Measurements from ENCODE around the gene FGF22. TPM values are rescaled to one million over a fixed set of nuclear protein-coding genes. Genes with fewer than 3 reads are reported as not detected.

Gene FGF22
- total and polyA plus RNA-seq, 2 of the 4 experiments (the other 2 are of a cell fraction), result 0.14 TPM; not detected in 1

- Histone ChIP-seq H2AK9ac (replicated peaks; ENCODE audit: low read depth, low read length, poor library complexity) (peak overlapping the region; percentile 99), H3K4me2 (ENCODE audit: low read depth, low read length) (peak overlapping the region; percentile 68), H3K9me3 (ENCODE audit: control insufficient read depth, insufficient read depth, low read length) (no peaks in the 10 kb centered on the region), H3K23ac (ENCODE audit: low read depth, low read length) (no peak overlapping the region), H3K27ac (ENCODE audit: insufficient read depth, low read length) (peak overlapping the region; percentile 63), H2AFZ (replicated peaks; ENCODE audit: low read length, poor library complexity) (peak overlapping the region; percentile 69), H2BK15ac (ENCODE audit: low read depth, low read length) (no peak overlapping the region), H4K91ac (ENCODE audit: insufficient read depth, low read depth, low read length) (peak overlapping the region; percentile 47; the same call in 1 of the 2 replicates), H3K79me1 (ENCODE audit: low read depth in 1 of 2, low read length in 2 of 2) (peaks cover 13 to 43% of the 10 kb centered on the region in 2 experiments; a peak in 3 of 4 replicates), H2BK20ac (ENCODE audit: low read depth, low read length) (no peak overlapping the region), H2AK5ac (ENCODE audit: low read depth, low read length) (peak overlapping the region; percentile 94; the same call in 1 of the 2 replicates), H3K9me1 (ENCODE audit: insufficient read depth, low read length) (peaks cover 12% of the 10 kb centered on the region), H3K4me3 (ENCODE audit: insufficient read depth, low read depth, low read length) (peak overlapping the region; percentile 81; the same call in 1 of the 2 replicates), H4K20me1 (ENCODE audit: insufficient read depth, low read length) (peaks cover 18% of the 10 kb centered on the region), H3K18ac (ENCODE audit: low read depth, low read length) (no peak overlapping the region), H4K5ac (ENCODE audit: low read depth, low read length) (no peak overlapping the region), H3K9ac (ENCODE audit: low read depth, low read length) (peak overlapping the region; percentile 90; the same call in 1 of the 2 replicates), H3K4me1 (ENCODE audit: control insufficient read depth, insufficient read depth, low read length) (peaks cover 19% of the 10 kb centered on the region), H3K56ac (ENCODE audit: extremely low read depth, insufficient read depth, low read length) (no peak overlapping the region), H2BK5ac (ENCODE audit: low read depth, low read length, poor library complexity, severe bottlenecking) (peak overlapping the region; percentile 89), H3K4ac (ENCODE audit: low read depth, low read length) (peak overlapping the region; percentile 90), H3K14ac (replicated peaks; ENCODE audit: low read depth, low read length) (peak overlapping the region; percentile 78; the same call in 1 of the 2 replicates), H2BK120ac (ENCODE audit: low read depth, low read length) (peak overlapping the region; percentile 57; the same call in 1 of the 2 replicates), H3K27me3 (ENCODE audit: control insufficient read depth, insufficient read depth, low read length) (no peaks in the 10 kb centered on the region), H3K36me3 (ENCODE audit: control insufficient read depth, insufficient read depth, low read length) (no peaks in the 10 kb centered on the region; the same call in 1 of the 2 replicates), H4K8ac (ENCODE audit: low read depth in 2 of 2, low read length in 2 of 2) (peak overlapping the region; percentile 84 to 98; a peak in 2 of 4 replicates)
- CTCF ChIA-PET, result no interaction called here
- POLR2A ChIA-PET (ENCODE audit: unreplicated experiment), result interaction anchor here (0.7 kb wide), 2 partner anchors 76 to 280 kb away, joined by 3 read pairs; no protein-coding TSS in a partner anchor
- WGBS, 2 experiments (ENCODE audit: extremely low coverage in 2 of 2, insufficient read length in 1 of 2), result 0% methylated on average over 1 of the region's 15 CpGs; no CpG with 5 or more reads in 1 of the 2 experiments
- peak; percentile 15 for TF ChIP-seq RCOR1 (IDR thresholded peaks at IDR 0.05; ENCODE audit: insufficient replicate concordance, low read length)
- no peak for TF ChIP-seq MAFK (IDR thresholded peaks at IDR 0.05; ENCODE audit: low read depth, low read length)
- TF ChIP-seq NFE2L2 (IDR thresholded peaks at IDR 0.05; ENCODE audit: low read depth, low read length), result no peak
- no peak for TF ChIP-seq POLR2A (IDR thresholded peaks at IDR 0.05; ENCODE audit: low read depth, low read length)
- peak; percentile 35; the same call in 1 of the 2 replicates for TF ChIP-seq USF2 (IDR thresholded peaks at IDR 0.05; ENCODE audit: low read depth, low read length)
- TF ChIP-seq FOS (IDR thresholded peaks at IDR 0.05; ENCODE audit: low read depth, low read length), result peak; percentile 89
- TF ChIP-seq MXI1 (IDR thresholded peaks at IDR 0.05; ENCODE audit: borderline replicate concordance, low read depth, low read length), result peak; percentile 42; the same call in 1 of the 2 replicates
- 0 out of 2 replicates have a peak, but pooled peaks have one; percentile 15 for TF ChIP-seq CEBPB (IDR thresholded peaks at IDR 0.05; ENCODE audit: low read depth, low read length)
- TF ChIP-seq MAZ (IDR thresholded peaks at IDR 0.05; ENCODE audit: borderline replicate concordance, low read depth, low read length), result peak; percentile 98
- TF ChIP-seq BHLHE40 (IDR thresholded peaks at IDR 0.05; ENCODE audit: low read depth, low read length), result peak; percentile 69
- no TSS peak for BruUV-seq (replicated peaks)
- intact Hi-C loops (cut with micrococcal nuclease) (no loop called here), in situ Hi-C loops (cut with MboI; ENCODE audit: low sequenced_read_pairs) (no loop called here), dilution Hi-C loops (cut with HindIII; ENCODE audit: low sequenced_read_pairs, unreplicated experiment) (no loop called here)
- peak; percentile 3 for ATAC-seq (ENCODE audit: low read depth)
- peak; percentile 79 for DNase-seq
These were observed 37.5 kb downstream of the FGF22 start for GRCh38 chr19:677201-677600.

Data from IMR-90 (cell line).